GM12892 (cell line): ENCODE data around the gene SELENOP.

Experiments used
- POLR2A ChIP-seq: IDR thresholded peaks from 2 replicates; pipeline ENCODE4 v1.6.1; 2011; ENCODE audit warnings: low read depth, low read length, control low read depth
- POLR2AphosphoS5 ChIP-seq: IDR thresholded peaks from 2 replicates; pipeline ENCODE4 v1.6.1; 2011; ENCODE audit warnings: low read depth, low read length, control low read depth

DNA sequence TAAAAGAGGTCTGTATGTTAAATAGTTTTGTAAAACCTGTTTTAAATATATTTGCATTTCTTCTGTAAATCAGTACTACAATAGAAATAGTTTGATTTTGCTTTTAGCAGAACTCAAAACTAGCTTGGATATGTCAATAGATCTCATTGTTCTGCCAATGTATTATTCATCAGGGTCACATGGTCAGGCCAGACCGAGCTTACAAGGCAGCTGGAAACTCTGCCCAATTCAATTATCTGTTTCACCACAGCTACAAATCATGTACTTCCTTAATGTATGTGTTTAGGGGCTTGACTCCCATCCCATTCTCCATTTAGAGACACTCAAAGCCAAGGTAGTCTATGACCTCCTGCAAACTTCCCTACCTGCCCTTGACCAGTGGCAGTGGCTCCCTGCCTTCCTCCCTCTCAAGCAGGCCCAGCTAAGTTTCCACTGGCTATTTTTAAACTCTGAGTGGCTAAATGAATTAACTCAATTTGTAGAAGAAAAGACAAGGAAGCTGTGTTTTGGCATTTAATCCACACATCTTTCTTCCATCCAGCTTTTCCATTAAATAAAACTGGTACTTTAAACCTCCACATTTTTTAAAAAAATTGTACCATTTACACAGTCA, 46.4 kb upstream of the SELENOP start:
- TF ChIP-seq POLR2A = no peak
- no peak for TF ChIP-seq POLR2AphosphoS5
